Nucleus accumbens (tissue), 56 donors: ENCODE measurements around the gene DNAH2.
A peak's percentile ranks its signal among the peaks of the same experiment; 100 is the strongest.

ENCODE experiments used
- DNase-seq, 56 donors: peaks; one replicate each; lab custom pipeline; 2025; lab: John Stamatoyannopoulos, UW

The DNAH2 gene

GRCh38 chr17:7845359-7846062 lies 128.0 kb downstream of the DNAH2 start:
- no peak for DNase-seq

- DNase-seq = no peak
Measured at GRCh38 chr17:7846063-7846735, 128.7 kb downstream of the DNAH2 start.

- no peak for DNase-seq
Measured at GRCh38 chr17:7846765-7847661, 129.5 kb downstream of the DNAH2 start.

GRCh38 chr17:7848131-7848579 lies 130.6 kb downstream of the DNAH2 start:
- no peak for DNase-seq

- no peak for DNase-seq
Measured at GRCh38 chr17:7848739-7849129, 131.2 kb downstream of the DNAH2 start.

GRCh38 chr17:7849130-7849750 lies 131.7 kb downstream of the DNAH2 start:
- no peak for DNase-seq

DNA sequence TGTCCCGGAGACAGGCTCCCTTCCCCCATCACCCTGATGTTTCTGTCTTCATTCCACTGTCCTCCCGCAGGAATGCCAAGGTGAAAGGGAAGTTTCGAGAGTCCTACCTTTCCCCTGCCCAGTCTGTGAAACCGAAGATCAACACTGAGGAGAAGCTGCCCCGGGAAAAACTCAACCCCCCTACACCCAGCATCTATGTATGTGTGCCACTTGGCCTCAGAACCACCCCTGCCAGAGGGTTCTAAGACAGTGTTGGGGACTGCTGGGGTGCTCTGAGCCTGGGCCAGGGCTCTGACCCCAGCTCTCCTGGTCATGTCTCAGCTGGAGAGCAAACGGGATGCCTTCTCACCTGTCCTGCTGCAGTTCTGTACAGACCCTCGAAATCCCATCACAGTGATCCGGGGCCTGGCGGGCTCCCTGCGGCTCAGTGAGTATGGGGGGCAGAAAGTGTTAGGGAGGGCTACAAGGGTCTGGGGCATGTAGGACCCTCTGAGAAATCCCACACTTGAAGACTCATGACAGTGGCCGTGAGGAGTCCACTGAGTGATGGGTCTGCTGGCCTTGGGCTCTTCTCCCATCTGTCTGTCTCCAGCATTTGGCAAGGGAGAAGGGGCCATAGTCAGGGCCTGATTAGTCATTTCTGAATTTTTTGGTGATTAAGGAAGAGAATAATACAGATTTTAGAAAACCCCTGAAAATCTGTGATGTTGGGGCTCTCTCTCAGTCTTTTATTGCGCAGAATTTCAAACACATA lies 132.4 kb downstream of the DNAH2 start:
- no peak for DNase-seq

DNA sequence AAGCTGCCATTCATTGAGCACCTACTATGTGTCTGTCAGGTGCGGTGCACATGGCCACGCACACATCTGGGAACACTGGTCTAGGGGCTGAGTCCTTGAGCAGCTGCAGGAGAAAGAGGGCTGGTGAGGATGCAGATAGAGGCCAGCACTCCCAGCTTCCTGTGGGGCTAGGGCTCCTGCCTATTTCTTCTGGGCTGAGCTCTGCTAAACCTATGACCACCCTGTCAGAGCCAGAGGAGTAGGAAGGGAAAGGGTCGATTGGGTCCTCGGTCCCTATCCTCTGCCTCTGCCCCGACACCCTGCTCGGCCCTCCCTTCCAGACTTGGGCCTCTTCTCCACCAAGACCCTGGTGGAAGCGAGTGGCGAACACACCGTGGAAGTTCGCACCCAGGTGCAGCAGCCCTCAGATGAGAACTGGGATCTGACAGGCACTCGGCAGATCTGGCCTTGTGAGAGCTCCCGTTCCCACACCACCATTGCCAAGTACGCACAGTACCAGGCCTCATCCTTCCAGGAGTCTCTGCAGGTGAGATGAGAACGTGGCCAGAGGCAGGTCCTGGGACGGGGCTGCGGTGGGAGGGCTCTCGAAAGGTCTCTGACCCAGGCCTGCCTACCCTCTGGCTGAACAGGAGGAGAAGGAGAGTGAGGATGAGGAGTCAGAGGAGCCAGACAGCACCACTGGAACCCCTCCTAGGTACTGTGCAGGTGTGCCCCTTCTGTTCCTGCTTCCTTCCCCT lies 133.3 kb downstream of the DNAH2 start:
- no peak for DNase-seq

- DNase-seq = peak in 52 of 56 donors; percentile 45 to 91 (median 80)
Measured at GRCh38 chr17:7851438-7852261, 134.1 kb downstream of the DNAH2 start.

- no peak for DNase-seq
Measured at GRCh38 chr17:7852262-7852670, 134.7 kb downstream of the DNAH2 start.

DNA sequence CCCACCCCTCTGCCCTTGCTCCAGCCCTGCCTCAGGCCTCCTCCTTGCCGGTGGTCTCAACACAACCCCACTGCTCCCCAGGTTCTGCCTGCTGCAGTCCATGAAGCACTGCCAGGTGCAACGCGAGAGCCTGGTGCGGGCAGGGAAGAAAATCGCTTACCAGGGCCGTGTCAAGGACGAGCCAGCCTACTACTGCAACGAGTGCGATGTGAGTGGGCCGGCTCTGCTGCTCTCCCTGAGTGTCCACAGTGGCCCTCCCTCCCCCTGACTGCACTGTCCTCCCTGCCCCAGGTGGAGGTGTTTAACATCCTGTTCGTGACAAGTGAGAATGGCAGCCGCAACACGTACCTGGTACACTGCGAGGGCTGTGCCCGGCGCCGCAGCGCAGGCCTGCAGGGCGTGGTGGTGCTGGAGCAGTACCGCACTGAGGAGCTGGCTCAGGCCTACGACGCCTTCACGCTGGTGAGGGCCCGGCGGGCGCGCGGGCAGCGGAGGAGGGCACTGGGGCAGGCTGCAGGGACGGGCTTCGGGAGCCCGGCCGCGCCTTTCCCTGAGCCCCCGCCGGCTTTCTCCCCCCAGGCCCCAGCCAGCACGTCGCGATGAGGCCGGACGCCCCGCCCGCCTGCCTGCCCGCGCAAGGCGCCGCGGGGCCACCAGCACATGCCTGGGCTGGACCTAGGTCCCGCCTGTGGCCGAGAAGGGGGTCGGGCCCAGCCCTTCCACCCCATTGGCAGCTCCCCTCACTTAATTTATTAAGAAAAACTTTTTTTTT lies 135.6 kb downstream of the DNAH2 start:
- DNase-seq = no peak

DNA sequence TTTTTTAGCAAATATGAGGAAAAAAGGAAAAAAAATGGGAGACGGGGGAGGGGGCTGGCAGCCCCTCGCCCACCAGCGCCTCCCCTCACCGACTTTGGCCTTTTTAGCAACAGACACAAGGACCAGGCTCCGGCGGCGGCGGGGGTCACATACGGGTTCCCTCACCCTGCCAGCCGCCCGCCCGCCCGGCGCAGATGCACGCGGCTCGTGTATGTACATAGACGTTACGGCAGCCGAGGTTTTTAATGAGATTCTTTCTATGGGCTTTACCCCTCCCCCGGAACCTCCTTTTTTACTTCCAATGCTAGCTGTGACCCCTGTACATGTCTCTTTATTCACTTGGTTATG lies 136.1 kb downstream of the DNAH2 start:
- DNase-seq = no peak

DNA sequence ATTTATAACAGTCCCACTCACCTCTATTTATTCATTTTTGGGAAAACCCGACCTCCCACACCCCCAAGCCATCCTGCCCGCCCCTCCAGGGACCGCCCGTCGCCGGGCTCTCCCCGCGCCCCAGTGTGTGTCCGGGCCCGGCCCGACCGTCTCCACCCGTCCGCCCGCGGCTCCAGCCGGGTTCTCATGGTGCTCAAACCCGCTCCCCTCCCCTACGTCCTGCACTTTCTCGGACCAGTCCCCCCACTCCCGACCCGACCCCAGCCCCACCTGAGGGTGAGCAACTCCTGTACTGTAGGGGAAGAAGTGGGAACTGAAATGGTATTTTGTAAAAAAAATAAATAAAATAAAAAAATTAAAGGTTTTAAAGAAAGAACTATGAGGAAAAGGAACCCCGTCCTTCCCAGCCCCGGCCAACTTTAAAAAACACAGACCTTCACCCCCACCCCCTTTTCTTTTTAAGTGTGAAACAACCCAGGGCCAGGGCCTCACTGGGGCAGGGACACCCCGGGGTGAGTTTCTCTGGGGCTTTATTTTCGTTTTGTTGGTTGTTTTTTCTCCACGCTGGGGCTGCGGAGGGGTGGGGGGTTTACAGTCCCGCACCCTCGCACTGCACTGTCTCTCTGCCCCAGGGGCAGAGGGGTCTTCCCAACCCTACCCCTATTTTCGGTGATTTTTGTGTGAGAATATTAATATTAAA lies 136.7 kb downstream of the DNAH2 start:
- DNase-seq = no peak

DNA sequence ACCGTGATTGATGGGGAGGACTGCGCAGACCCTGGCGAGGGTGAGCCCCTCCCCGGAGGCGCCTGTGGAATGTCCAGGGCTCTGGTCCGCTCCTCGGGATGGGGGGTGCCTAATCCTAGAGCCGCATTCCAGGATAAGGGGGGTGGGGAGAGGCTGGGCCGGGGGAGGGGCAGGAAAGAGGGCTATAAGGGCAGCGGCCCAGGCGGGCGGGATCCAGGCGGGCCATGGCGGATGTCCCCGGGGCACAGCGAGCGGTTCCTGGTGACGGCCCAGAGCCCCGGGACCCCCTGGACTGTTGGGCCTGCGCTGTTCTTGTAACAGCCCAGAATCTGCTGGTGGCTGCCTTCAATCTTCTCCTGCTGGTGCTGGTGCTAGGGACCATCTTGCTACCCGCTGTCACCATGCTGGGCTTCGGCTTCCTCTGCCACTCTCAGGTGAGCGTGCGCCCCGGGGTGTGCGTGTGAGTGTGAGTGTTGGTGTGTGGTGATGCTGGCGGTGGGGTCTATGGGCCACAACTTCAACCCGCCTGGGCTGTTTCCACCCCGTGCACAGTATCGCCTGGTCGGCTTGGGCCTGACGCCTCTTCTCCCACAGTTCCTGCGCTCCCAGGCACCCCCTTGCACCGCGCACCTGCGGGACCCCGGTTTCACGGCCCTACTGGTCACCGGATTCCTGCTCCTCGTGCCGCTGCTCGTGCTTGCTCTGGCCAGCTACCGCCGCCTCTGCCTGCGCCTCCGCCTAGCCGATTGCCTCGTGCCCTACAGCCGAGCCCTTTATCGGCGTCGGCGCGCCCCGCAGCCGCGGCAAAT lies 137.5 kb downstream of the DNAH2 start, which contains the start of gene TMEM88:
TMEM88 (plus strand) TSS at position 216 of the 809 bp plus-strand sequence; CDS start at position 225, 9 bp downstream.
- no peak for DNase-seq

DNA sequence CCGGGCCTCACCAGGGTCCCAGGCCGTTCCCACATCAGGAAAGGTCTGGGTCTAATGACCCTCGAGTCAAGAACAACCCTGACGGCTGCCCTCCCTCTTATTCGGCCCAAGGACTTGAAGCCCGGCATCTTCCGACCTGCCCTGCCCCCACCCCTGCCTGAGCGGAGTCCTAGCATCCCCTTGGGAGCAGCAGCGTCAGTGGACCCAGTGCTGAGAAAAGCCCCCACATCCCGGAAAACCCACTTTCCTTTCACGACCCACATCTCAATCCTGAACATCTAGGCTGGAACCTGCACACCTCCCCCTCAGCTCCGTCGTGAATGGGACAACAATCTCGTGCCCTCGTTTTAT lies 138.1 kb downstream of the DNAH2 start:
- no peak for DNase-seq
